ENCODE data around the gene C9orf72.

GRCh38 chr9:27520986-27521385 is 52.3 kb downstream of the C9orf72 start:
- no peak for TF ChIP-seq CTCF (IDR thresholded peaks at IDR 0.05)
- no peak for TF ChIP-seq POLR2A (IDR thresholded peaks at IDR 0.05)
